ENCODE data around the gene SEH1L.

- TF ChIP-seq CTCF (optimal IDR thresholded peaks at IDR 0.05 in 1 of 3, IDR thresholded peaks at IDR 0.05 in 1 of 3, conservative IDR thresholded peaks at IDR 0.05 in 1 of 3; ENCODE audit: extremely low read depth in 1 of 3, insufficient read depth in 2 of 3, low read length in 3 of 3) (no peak), EZH2 (IDR thresholded peaks at IDR 0.05; ENCODE audit: low read length) (no peak)
Observed at GRCh38 chr18:12976305-12976704, 28.5 kb downstream of the SEH1L start.

All from keratinocyte (primary cell).